HepG2 (cell line): Measurements from ENCODE around the gene EPS8.

Source experiments
- CTCF ChIP-seq: sonication (generic); formaldehyde crosslinking; IDR thresholded peaks from 2 replicates; pipeline ENCODE4 v1.5.0; 2020; ENCODE audit warnings: mild to moderate bottlenecking, missing genetic modification reagents, moderate library complexity
- FUBP1 ChIP-seq: sonication (generic); formaldehyde crosslinking; IDR thresholded peaks from 2 replicates; pipeline ENCODE4 v1.5.1; 2020; ENCODE audit warnings: missing genetic modification reagents, mild to moderate bottlenecking, borderline replicate concordance
- JUND ChIP-seq: sonication (generic); formaldehyde crosslinking; IDR thresholded peaks from 2 replicates; pipeline ENCODE4 v1.8.0; 2022; ENCODE audit warnings: mild to moderate bottlenecking, missing genetic modification reagents
- NFKB2 ChIP-seq: sonication (generic); formaldehyde crosslinking; IDR thresholded peaks from 2 replicates; pipeline ENCODE4 v1.4.0; 2020; ENCODE audit warnings: missing genetic modification reagents, borderline replicate concordance
- POLR2A ChIP-seq, 2 experiments: IDR thresholded peaks; 2 replicates each; pipeline ENCODE4 v1.6.1; 2011; ENCODE audit warnings: low read depth in 2 of 2, low read length in 2 of 2, mild to moderate bottlenecking in 1 of 2, moderate library complexity in 1 of 2; ENCODE audit not compliant: insufficient read depth in 1 of 2
- TAF1 ChIP-seq: sonication (generic); formaldehyde crosslinking; IDR thresholded peaks from 2 replicates; pipeline ENCODE4 v1.4.0; 2020; ENCODE audit warnings: missing genetic modification reagents
- ZNF253 ChIP-seq: sonication (generic); formaldehyde crosslinking; IDR thresholded peaks from 2 replicates; pipeline ENCODE4 v1.8.0; 2022; ENCODE audit warnings: mild to moderate bottlenecking, missing genetic modification reagents, borderline replicate concordance
- ZNF543 ChIP-seq: sonication (generic); formaldehyde crosslinking; IDR thresholded peaks from 2 replicates; pipeline ENCODE4 v1.4.0; 2020; ENCODE audit warnings: mild to moderate bottlenecking, missing genetic modification reagents
- ZZZ3 ChIP-seq: sonication (generic); formaldehyde crosslinking; IDR thresholded peaks from 2 replicates; pipeline ENCODE4 v1.4.0; 2020; ENCODE audit warnings: missing genetic modification reagents, mild to moderate bottlenecking, borderline replicate concordance

GRCh38 chr12:15702276-15702675 lies 86.9 kb downstream of the EPS8 start:
- no peak for TF ChIP-seq NFKB2
- TF ChIP-seq ZNF253 (CRISPR knock-in tag) = no peak
- TF ChIP-seq CTCF = no peak
- TF ChIP-seq POLR2A (IDR thresholded peaks at IDR 0.05; ENCODE audit: insufficient read depth in 1 of 2, low read depth in 2 of 2, low read length in 2 of 2) = no peak
- TF ChIP-seq JUND (CRISPR knock-in tag) = no peak
- TF ChIP-seq FUBP1 (CRISPR knock-in tag) = no peak
- no peak for TF ChIP-seq ZZZ3 (CRISPR knock-in tag)
- no peak for TF ChIP-seq ZNF543 (CRISPR knock-in tag)
- no peak for TF ChIP-seq TAF1 (CRISPR knock-in tag)
